GM21529 (cell line): ENCODE results near the gene RHOBTB3.
"Not testable (repeated sequence)": the region's sequence is repeated elsewhere in the genome, so short reads cannot be mapped to it uniquely, and the experiment has no call there.

Experiments used
- ATAC-seq: cut with Tn5 transposase; IDR thresholded peaks from one replicate; pipeline ENCODE4 v1.9.1; 2021; ENCODE audit not compliant: unreplicated experiment

The RHOBTB3 gene

GRCh38 chr5:95798545-95798944 lies 67.4 kb downstream of the RHOBTB3 start:
- ATAC-seq = no peak

GRCh38 chr5:95799191-95799835 lies 68.2 kb downstream of the RHOBTB3 start:
- no peak for ATAC-seq

GRCh38 chr5:95800553-95800952 lies 69.4 kb downstream of the RHOBTB3 start:
- ATAC-seq = no peak

GRCh38 chr5:95801532-95801931 lies 70.4 kb downstream of the RHOBTB3 start:
- no peak for ATAC-seq

- ATAC-seq = no peak
Measured at GRCh38 chr5:95801961-95802360, 70.8 kb downstream of the RHOBTB3 start.

DNA sequence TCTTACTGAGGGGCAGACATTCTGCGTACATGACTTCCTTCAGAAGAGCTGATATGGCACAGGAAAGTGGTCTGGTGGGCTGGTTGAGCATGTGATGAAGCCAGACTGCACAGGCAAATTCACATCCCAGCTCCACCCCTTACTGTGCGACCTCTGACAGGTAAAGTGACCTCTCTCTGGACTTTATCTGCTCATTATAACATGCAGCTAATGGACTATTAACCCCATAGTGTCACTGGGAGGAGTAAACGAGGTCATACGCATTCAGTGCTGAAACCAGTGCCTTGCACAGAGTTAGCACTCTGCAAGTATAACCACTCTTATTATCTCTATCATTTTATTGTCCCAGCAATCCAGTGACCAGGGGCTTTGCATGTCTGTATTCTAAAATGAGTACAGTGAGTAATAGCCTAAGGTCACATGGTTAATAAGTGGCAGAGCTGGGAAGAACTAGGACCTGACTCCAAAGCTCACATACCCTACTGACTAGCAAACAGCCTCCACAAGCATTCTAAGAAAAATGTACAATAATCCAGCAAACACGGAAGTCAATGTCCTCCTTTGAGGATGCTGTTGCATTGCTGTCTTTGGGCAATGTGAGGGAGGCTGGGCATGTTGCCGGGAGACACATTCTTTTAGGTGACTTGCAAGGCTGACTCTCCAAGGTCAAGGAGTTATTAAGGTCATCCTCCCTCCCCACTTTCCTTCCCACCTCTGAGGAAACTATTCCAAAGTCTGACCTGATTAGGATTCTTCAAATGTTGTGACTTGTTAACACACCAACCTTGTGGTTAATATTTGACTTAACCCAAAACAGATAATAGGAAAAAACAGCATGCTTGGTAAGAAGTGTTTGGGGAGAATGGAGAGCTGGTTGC lies 72.4 kb downstream of the RHOBTB3 start:
- ATAC-seq = no peak

DNA sequence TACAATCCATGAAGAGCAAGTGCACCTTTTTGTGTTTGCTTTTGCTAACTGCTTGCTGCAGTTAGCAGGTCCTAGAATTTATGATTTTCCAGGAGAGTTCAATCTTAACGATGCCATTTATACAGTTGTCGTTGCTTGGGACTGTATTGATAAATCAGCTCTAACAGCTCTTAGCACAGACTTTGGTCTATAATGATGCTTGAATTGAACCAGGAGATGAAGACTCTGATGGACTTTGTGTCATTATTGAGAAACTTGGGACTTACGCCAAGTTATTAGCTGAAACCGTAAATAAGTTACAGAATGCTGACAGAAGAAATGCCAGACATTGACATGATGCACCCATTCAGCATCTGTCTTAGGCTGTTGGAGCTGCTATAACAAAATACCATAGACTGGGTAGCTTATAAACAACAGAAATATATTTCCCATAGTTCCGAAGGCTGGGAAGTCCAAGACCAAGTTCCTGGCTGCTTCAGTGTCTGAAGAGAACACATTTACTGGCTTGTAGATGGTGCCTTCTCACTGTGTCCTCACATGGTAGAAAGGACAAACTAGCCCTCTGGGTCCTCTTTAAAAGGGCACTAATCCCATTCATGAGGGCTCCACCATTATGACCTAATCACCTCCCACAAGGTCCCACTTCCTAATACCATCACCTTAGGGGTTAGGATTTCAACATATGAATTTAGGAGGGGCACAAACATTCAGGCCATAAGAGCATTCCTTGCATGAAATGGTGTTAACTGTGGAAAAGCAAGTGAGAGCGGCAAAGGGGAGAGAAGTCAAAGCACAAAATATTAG lies 73.8 kb downstream of the RHOBTB3 start:
- ATAC-seq = no peak

GRCh38 chr5:95806687-95807086 lies 75.6 kb downstream of the RHOBTB3 start:
- no peak for ATAC-seq

DNA sequence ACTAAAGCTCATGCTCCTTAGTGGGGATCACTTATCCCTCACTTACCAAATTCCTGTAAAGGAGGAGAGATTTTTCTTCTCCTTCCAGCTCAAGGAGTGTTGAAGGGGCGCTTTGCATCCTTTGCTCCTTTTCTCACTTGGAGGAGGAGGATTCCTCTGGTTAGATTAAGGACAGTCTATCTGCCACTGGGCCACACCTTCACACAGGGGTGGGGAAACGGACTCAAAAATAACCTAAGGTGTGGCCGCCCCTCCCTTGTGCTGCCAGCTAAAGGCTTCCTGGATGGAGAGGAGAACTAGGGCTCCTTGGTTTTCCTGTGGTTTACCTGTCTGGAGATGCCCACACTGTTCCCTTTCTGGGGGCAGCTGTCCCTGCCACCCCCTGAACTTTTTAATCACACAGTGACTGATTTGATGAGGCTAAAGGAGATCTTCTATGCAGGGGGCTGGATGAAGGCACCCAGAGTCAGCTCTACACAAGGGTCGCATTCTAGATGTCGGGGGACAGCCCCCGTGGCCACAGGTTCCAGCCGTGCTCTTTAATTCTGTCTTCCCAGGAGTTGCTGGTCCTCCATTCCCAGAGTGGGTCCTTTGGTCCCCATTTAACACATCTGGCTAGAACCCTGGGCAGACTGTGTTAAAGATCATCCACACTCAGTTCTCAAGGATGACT lies 77.0 kb downstream of the RHOBTB3 start:
- no peak for ATAC-seq

DNA sequence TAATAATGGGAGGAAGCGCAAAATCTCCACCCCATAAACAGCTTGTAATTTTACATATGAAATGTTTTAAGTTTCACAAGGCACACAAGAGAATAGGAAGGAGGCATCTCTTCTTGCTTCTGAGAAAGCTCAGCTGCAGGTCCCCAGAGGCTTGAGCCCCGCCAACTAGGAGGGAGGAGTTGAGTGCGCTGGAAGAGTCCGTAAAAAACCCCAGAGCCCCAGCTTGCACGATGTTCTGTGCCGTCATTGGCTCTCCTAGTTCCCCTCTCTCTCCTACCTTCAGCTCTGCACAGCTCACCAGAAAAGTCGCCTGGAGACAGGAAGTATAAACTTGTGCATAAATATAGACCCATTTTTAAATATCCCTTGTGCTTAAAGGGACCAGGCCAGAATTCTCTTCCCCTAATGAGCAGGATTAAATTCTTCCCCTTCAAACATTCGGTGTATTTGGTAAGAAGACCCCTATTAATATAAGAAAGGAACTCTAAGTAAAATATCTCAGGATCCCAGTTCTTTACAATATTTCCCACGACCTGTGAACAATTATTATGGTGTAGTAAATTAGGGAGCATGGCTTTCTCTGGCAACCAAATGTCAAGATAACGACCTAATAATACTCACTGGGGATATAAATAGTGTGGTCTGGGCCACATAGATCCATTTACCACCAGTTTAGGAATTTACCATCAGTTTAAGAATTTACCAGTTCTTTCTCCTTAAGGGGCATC lies 77.7 kb downstream of the RHOBTB3 start:
- ATAC-seq = peak; percentile 100

- ATAC-seq = no peak
Measured at GRCh38 chr5:95809414-95809960, 78.4 kb downstream of the RHOBTB3 start.

DNA sequence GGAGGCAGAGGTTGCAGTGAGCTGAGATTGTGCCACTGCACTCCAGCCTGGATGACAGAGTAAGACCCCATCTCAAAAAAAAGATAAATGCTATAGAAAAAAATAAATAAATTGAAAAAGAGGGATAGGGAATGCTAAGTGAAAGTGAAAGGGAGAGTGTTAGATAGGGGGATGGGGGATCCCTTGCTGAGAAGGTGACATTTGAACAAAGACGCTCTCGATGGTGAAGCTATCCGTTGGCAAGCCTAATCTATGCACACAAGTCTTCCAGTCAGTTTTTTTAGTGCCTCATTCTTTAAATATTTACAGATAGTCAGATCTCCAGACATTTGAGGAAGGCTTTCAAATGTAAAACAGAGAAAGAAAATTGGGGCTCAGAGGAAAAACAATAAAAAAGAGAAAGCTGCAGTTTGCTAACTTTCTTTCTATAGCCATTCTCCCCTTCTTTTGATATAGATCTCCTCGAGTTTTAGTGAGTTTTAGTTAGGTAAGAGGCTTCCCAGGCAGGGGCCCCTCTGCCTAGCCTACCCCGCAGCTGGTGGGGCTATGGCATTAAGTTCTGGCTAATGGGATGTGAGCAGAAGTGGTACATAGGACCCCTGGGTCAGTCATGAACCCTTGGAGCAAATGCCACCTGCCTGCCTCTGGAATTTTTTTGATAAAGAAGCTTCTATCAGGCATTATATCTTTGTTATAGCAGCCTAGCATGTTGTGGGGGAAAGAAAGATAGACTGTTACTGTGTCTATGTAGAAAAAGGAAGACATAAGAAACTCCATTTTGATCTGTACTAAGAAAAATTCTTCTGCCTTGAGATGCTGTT lies 79.4 kb downstream of the RHOBTB3 start:
- ATAC-seq = no peak

DNA sequence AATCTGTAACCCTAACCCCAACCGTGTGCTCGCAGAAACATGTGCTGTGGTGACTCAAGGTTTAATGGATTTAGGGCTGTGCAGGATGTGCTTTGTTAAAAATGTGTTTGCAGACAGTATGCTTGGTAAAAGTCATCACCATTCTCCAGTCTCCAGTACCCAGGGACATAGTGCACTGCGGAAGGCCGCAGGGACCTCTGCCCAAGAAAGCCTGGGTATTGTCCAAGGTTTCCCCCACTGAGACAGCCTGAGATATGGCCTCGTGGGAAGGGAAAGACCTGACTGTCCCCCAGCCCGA lies 79.9 kb downstream of the RHOBTB3 start:
- ATAC-seq = not testable (repeated sequence)

DNA sequence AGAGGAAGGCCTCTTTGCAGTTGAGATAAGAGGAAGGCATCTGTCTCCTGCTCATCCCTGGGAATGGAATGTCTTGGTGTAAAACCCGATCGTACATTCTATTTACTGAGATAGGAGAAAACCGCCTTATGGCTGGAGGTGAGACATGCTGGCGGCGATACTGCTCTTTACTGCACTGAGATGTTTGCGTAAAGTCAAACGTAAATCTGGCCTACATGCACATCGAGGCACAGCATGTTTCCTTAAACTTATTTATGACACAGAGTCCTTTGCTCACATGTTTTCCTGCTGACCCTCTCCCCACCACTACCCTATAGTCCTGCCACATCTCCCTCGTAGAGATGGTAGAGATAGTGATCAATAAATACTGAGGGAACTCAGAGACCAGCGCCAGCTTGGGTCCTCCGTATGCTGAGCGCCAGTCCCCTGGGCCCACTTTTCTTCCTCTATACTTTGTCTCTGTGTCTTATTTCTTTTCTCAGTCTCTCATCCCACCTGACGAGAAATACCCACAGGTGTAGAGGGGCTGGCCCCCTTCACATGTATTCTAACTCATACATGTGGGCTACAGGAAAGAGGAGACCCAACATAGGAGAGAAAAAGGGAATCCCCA lies 80.4 kb downstream of the RHOBTB3 start:
- not testable (repeated sequence) for ATAC-seq

- ATAC-seq = no peak
Measured at GRCh38 chr5:95812074-95812471, 80.9 kb downstream of the RHOBTB3 start.

- not testable (repeated sequence) for ATAC-seq
Measured at GRCh38 chr5:95813035-95813434, 81.9 kb downstream of the RHOBTB3 start.

DNA sequence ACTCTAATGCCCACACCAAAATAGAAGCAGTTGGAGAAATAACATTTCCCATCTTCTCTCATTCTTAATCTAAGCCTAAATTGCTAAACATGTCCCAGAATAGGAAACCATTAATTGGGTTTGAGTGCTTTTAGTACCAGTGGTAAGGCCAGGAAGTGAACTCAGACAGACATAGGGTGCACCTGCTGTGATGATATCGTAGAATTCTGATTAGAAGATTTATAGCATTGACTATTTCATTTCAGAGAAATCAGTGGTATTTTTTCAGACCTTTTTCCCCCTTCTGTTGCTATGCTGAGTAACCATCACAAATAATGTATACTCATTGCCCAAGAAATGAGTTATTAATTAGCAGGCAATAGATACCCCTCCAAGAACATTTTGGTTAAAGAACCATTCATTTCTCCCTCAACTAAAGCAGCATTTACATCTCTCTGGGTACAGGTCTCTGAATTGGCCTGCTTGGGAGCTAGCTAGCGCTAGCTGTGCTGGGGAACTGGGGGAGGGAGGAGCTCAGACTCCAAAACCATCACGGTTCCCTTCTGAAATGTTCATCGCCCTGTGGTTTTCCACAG lies 84.1 kb downstream of the RHOBTB3 start:
- ATAC-seq = no peak

DNA sequence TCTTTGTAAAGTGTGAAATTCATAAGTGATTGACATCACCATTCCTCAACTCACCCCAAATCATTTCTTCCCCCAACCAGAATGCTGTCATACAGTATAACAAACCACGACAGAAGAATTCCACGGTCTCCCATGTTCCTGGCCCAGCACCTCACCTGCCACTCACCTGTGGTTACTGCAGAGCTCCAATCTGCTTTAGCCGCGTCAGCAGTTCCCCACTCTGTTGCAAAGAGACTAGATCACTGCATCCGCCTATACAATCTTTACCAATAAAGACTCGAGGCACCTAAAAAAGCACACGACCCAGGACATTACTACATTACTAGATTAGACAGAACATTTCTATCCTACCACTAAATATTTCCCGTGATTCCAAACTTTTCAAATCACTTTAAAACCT lies 85.2 kb downstream of the RHOBTB3 start:
- no peak for ATAC-seq

DNA sequence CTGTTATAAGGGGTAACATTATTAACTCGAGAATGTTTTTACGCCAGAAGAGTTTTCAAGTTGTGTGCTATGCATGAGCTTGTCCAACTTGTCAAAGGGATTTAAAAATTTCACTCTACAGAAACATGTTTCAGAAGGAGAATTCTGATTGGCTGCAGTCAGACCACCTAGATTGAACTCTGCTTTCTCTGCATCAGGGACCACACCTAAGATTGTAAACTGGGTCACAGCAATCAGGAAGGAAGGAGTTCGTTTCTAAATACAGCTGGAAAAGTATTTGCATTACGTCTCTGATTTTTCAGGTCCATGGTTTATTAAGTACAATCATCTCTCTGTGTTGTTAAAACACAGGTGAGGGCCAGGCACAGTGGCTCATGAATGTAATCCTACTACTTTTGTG lies 85.6 kb downstream of the RHOBTB3 start:
- no peak for ATAC-seq
